Amygdala (tissue), 56 donors: ENCODE measurements around the gene LCA5L.
"Not testable (repeated sequence)": the region's sequence is repeated elsewhere in the genome, so short reads cannot be mapped to it uniquely, and the experiment has no call there.

Experiments
- DNase-seq, 56 donors: peaks; one replicate each; lab custom pipeline; 2025; lab: John Stamatoyannopoulos, UW

The LCA5L gene

DNA sequence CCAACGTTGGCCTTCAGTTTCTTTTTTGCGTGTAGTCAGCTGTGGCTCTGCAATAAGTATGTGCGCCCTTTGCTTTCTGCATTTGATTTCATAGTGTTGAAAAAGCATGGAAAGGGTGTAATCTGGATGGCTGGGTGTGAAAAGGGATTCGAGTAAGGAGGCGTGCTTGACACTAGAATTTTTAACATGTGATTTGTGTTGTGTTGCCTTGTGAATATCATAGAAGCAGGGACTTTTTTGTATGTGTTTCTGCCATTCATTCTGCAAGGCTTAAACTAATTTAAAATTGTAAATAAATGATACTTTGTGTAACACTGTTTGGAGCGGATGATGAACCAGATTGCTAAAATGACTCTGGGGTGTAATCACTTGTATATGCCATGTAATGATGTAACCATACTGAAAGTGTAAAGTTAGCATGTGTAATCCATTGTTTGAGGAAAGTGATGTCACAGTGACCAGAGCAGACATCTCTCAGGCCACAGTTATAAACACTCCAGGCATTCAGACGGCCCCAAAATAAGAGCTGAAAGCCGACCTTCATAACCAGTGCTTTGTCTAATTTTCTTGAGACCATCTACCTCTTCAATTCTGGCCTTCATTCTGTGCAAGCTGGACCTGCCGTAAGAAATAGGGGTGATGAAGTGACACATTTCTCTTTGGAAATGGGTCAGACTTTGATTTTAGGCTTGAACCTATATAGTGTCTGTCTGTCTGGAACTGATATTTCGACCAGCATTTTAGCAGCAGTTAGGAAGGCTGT, 6.8 kb upstream of the LCA5L start:
- DNase-seq, result peak in 19 of 56 donors; percentile 4 to 61 (median 36)

DNA sequence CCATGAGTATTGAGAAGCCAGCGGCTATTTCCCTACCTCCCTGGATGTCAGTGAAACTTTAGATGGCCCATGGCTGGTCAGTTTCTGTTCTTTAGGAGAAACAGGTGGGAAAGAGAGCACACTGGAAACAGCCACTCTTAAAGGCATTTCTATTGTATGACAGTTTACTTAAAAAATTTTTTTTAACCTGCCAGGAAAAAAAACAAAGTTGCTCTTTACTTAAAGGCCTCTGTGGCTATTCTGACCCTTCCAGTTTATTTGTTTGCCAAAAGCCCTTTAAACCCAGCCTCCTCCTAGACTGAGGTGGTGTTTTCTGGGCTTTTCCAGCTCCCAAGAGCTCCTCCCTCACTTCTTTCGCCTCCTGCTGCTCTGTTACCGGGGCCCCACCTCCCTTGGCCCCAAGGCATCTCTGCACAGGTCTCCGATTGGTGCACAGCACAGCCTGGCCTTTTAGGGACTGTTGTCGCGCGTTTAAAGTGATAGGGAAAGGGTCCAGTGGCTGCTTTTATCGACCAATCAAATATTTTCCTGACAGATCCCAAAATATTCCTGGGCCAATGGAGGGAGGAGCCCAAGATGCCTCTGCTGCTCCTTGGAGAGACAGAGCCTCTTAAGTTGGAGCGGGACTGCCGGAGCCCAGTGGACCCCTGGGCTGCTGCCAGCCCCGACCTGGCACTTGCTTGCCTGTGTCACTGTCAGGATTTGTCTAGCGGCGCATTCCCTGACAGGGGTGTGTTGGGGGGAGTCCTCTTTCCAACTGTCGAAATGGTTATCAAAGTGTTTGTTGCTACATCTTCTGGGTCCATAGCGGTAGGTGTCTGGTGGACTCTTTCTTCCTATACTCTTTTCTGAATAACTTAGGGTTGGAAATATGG, 6.0 kb upstream of the LCA5L start, which contains the start of gene SH3BGR:
Gene SH3BGR, plus strand, starts transcription at position 639 of the 875 bp plus-strand sequence. Its CDS starts 127 bp downstream, at position 766.
- peak in 39 of 56 donors; percentile 15 to 86 (median 47) for DNase-seq

DNA sequence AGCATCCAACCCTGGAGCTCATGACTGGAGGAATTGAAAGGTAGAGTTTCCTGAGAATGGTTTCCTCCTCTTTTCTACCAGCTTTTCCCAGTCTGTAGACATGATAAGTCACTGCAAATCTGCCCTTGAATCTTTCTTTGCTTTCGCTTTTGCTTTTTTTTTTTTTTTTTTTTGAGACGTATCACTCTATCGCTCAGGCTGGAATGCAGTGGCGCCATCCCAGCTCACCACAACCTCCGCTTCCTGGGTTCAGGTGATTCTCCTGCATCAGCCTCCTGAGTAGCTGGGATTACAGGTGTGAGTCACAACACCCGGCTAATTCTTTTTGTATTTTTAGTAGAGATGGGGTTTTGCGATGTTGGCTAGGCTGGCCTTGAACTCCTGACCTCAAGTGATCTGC, 1.7 kb upstream of the LCA5L start:
- no peak for DNase-seq

DNA sequence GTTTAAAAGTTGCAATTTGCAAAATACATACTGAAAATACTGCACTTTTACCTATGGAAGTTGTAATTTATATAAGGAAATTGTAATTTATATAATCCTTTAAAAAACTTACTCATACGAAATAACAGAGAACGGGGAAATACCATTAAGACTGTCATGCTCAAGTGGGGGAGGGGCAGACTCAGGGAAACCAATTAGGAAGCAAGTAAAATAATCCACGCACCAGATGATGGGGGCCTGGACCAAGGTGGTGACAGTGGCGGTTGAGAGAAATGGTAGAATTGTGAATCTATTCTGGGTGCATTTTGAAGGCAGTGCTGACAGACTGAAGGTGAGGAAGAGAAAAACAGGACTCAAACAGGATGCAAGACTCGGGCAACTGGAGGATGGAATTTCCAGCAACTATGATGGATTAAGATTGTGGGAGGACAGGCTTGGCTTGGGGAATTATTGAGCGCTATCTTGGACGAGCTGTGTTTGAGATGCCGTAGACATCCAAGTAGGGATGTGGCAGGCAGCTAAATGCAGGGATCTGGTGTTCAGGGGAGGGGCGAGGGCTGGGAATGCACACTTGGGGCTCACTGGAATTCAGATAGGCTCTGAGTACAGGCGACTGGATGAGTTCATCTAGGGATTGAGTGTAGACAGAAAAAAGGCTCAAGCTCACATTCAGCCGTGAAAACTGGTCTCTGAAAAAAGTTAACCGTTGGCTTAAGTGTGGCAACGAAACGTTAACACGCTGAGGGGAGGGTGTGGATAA, 977 bp downstream of the LCA5L start:
- peak in 10 of 56 donors; percentile 10 to 41 (median 24) for DNase-seq

DNA sequence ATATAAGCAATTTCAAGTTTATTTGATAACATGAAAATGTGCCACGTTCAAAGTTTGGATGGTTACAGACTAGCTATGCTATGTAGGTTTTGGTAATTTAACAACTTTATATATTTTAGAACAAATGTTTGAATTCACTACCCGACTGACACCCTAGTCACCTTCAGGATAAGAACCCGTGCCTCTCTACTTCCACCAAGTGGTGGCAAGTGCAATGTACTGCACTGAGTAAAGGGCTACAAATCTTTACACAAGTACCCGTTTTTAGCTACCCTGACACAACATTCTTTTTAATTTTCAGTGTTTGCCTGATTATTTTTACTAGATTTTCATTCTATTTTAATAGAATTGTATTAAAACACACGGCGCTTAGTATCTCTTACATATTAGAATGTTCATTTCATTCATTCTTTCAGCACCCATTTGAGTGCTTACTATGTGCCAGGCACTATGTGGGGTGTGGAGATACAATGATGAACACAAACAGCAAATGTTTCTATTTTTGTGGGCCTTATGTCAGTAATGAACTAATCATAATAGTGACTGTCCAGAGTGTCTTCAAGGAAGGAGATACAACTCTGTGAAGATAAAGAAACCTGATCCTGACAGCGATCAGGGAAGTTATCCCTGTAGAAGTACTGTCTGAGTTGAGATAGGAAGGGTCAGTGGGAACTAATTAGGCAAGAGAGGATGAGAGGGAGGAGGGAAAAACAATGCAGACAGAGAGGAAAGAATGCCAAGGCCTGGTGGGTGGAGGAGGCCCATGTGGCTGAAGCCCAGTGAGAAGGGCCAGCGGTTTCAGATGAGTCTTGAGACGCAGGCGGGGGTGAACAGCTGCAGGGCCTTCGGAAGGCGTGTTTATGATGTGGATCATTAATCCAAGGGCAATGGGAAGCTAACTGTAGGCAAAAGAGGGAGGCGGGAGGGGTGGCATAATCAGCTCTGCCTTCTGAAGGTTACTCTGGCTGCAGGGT, 3.8 kb downstream of the LCA5L start:
- peak in 4 of 56 donors; percentile 2 to 13 (median 7) for DNase-seq

GRCh38 chr21:39439232-39439631, 6.3 kb downstream of the LCA5L start:
- DNase-seq, result no peak

- no peak for DNase-seq
These were observed 10.6 kb downstream of the LCA5L start for GRCh38 chr21:39434950-39435349.

DNA sequence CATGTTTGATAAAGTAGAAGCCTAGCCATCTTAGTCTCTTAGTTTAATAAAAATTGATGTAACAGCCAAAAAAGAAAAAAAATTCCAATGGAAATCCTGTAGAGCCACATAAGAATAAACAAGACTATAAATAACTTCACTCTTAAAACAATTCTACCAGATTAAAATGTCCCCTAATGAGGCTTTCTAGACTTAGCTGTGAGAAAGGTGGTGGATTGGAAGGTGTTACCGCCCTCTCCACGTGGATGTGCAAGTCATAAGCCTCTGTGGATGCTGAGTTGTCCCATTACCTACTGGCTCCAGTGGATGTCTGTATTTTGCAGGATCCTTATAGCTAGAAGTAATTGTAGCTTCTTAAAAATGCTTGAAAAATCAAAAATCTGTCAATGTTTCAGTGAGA, 14.6 kb downstream of the LCA5L start:
- DNase-seq, result no peak

GRCh38 chr21:39430457-39430856, 15.1 kb downstream of the LCA5L start:
- no peak for DNase-seq

- DNase-seq, result no peak
These were observed 15.6 kb downstream of the LCA5L start for GRCh38 chr21:39430016-39430415.

- no peak for DNase-seq
These were observed 16.1 kb downstream of the LCA5L start for GRCh38 chr21:39429445-39429844.

GRCh38 chr21:39422527-39423241, 22.9 kb downstream of the LCA5L start:
- DNase-seq, result no peak

DNA sequence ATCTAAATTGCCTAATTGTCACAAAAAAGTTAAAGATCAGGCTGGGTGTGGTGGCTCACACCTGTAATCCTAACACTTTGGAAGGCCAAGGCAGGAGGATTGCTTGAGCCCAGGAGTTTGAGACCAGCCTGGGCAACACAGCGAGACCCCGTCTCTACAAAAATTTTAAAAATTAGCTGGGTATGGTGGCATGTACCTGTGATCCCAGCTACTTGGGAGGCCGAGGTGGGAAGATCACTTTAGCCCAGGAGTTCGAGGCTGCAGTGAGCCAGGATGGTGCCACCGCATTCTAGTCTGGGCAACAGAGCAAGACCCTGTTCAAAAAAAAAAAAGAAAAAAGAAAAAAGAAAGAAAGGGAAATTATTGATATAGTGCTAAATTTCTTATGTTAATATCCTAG, 26.4 kb downstream of the LCA5L start:
- DNase-seq, result not testable (repeated sequence)

- no peak for DNase-seq
These were observed 39.5 kb downstream of the LCA5L start for GRCh38 chr21:39406065-39406464.

- DNase-seq, result no peak
These were observed 45.4 kb downstream of the LCA5L start for GRCh38 chr21:39400173-39400572.

- no peak for DNase-seq
These were observed 47.8 kb downstream of the LCA5L start for GRCh38 chr21:39397646-39398385.

- DNase-seq, result no peak
These were observed 52.6 kb downstream of the LCA5L start for GRCh38 chr21:39392981-39393380.

- DNase-seq, result no peak
These were observed 55.3 kb downstream of the LCA5L start for GRCh38 chr21:39390212-39390765.
